IPS-20b (cell line): Measurements from ENCODE around the gene KIR2DL3.
"Not testable (repeated sequence)": the region's sequence is repeated elsewhere in the genome, so short reads cannot be mapped to it uniquely, and the experiment has no call there.

Experiments
- H3K27ac ChIP-seq: one replicate; pipeline ENCODE4 v1.5.1; 2013; ENCODE audit warnings: low read length
- H3K27me3 ChIP-seq: 2 replicates; pipeline ENCODE4 v1.6.1; 2013; ENCODE audit warnings: mild to moderate bottlenecking, low read length, inconsistent platforms; ENCODE audit not compliant: insufficient read depth
- H3K36me3 ChIP-seq: 2 replicates; pipeline ENCODE4 v1.6.1; 2013; ENCODE audit warnings: low read depth, mild to moderate bottlenecking, inconsistent platforms, low read length, moderate library complexity; ENCODE audit not compliant: insufficient read depth
- H3K4me1 ChIP-seq: 2 replicates; pipeline ENCODE4 v1.6.1; 2013; ENCODE audit warnings: mild to moderate bottlenecking, control low read depth, inconsistent platforms, low read length, moderate library complexity; ENCODE audit not compliant: insufficient read depth
- H3K4me3 ChIP-seq: 2 replicates; pipeline ENCODE4 v1.5.1; 2013; ENCODE audit warnings: mild to moderate bottlenecking, low read length, inconsistent platforms
- H3K9ac ChIP-seq: 2 replicates; pipeline ENCODE4 v1.6.1; 2013; ENCODE audit warnings: low read depth, mild to moderate bottlenecking, inconsistent platforms, low read length, moderate library complexity
- H3K9me3 ChIP-seq: 2 replicates; pipeline ENCODE4 v1.6.1; 2013; ENCODE audit warnings: mild to moderate bottlenecking, low read depth, low read length, inconsistent platforms; ENCODE audit not compliant: insufficient read depth

The KIR2DL3 gene

DNA sequence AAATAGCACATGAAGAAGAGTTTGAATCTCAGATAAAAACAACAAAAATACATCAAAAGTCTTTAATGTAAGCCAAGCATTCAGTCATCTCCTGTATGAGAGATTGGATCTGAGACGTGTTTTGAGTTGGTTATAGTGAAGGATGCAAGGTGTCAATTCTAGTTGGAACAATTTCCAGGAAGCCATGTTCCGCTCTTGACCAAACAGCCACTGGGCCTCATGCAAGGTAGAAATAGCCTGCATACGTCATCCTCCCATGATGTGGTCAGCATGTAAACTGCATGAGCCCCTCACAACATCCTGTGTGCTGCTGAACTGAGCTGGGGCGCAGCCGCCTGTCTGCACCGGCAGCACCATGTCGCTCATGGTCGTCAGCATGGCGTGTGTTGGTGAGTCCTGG is 14.2 kb upstream of the KIR2DL3 start, which contains the start of gene KIR3DL3:
Gene KIR3DL3, plus strand, starts transcription at position 301 of the 400 bp plus-strand sequence. Its CDS starts 55 bp downstream, at position 356.
- Histone ChIP-seq H3K4me3 (no peak within 1 kb of the TSS), H3K9ac (no peak within 1 kb of the TSS), H3K4me1 (no peaks in the 10 kb centered on the region), H3K36me3 (no peaks in the 10 kb centered on the region), H3K9me3 (peaks cover 98% of the 10 kb centered on the region), H3K27ac (no peak within 1 kb of the TSS), H3K27me3 (no peaks in the 10 kb centered on the region)

DNA sequence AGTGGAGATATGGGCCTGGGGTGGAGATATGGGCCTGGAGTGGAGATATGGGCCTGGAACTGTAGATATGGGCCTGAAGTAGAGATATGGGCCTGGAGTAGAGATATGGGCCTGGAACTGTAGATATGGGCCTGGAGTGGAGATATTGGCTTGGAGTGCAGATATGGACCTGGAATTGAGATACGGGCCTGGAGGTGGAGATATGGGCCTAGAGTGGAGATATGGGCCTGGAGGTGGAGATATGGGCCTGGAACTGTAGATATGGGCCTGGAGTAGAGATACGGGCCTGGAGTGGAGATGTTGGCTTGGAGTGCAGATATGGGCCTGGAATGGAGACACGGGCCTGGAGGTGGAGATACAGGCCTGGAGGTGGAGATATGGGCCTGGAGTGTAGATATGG is 13.7 kb upstream of the KIR2DL3 start:
- H3K27ac ChIP-seq: no peak overlapping the region
- H3K27me3 ChIP-seq: no peaks in the 10 kb centered on the region
- H3K9me3 ChIP-seq: peaks cover 98% of the 10 kb centered on the region
- no peak overlapping the region for H3K4me3 ChIP-seq
- no peak overlapping the region for H3K9ac ChIP-seq
- H3K4me1 ChIP-seq: no peaks in the 10 kb centered on the region
- H3K36me3 ChIP-seq: no peaks in the 10 kb centered on the region

DNA sequence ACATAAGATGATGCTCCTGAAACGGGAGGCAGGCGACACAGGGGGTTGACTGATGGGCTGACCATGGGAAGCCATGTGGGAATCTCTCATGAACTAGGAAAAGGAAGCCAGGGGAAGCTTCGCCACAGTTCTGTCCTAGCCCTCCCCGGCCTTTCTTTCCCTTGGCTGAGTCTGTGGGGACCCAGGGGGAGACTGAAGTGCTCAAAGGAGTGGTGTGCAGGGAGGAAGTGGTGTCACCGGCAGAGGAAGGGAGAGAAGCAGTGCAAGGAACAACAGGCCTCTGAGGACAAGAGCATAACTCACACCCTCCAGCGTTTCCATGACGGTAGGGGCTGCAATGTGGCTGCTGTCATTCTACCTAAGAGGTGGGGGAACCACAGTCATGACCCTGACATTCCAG is 13.0 kb upstream of the KIR2DL3 start:
- no peak overlapping the region for H3K27ac ChIP-seq
- H3K4me3 ChIP-seq: no peak overlapping the region
- H3K36me3 ChIP-seq: no peaks in the 10 kb centered on the region
- no peak overlapping the region for H3K9ac ChIP-seq
- H3K9me3 ChIP-seq: peaks cover 93% of the 10 kb centered on the region
- no peaks in the 10 kb centered on the region for H3K27me3 ChIP-seq
- H3K4me1 ChIP-seq: no peaks in the 10 kb centered on the region

DNA sequence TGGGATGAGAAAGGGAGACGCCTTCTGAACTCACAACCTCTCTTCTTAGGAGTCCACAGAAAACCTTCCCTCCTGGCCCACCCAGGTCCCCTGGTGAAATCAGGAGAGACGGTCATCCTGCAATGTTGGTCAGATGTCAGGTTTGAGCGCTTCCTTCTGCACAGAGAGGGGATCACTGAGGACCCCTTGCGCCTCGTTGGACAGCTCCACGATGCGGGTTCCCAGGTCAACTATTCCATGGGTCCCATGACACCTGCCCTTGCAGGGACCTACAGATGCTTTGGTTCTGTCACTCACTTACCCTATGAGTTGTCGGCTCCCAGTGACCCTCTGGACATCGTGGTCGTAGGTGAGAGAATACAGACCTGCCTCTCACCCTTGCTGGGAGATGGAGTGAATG is 10.8 kb upstream of the KIR2DL3 start:
- H3K9ac ChIP-seq: no peak overlapping the region
- H3K9me3 ChIP-seq: peaks cover 93% of the 10 kb centered on the region
- H3K36me3 ChIP-seq: no peaks in the 10 kb centered on the region
- H3K27ac ChIP-seq: no peak overlapping the region
- H3K4me1 ChIP-seq: no peaks in the 10 kb centered on the region
- no peaks in the 10 kb centered on the region for H3K27me3 ChIP-seq
- H3K4me3 ChIP-seq: no peak overlapping the region

DNA sequence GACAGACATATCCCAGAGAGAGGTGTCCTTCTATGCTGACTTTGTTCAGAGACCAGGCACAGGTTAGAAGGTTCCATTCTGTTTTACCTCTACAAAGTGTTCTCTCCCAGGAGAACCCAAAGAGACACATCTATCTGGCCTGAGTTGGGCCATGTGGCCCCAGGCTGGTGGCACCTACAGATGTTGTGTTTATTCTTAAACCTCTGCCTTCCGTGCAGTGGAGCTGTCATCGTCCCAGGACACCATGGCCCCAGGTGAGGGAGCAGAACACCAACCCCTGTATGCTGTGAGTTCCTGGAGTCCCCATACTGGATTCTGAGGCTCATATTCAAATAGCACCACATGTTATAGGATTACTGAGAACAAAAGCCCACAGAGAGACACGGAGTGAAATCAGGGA is 10.1 kb upstream of the KIR2DL3 start:
- Histone ChIP-seq H3K27me3 (no peaks in the 10 kb centered on the region), H3K36me3 (no peaks in the 10 kb centered on the region), H3K9me3 (peaks cover 91% of the 10 kb centered on the region), H3K9ac (no peak overlapping the region), H3K4me1 (no peaks in the 10 kb centered on the region), H3K27ac (no peak overlapping the region), H3K4me3 (no peak overlapping the region)

DNA sequence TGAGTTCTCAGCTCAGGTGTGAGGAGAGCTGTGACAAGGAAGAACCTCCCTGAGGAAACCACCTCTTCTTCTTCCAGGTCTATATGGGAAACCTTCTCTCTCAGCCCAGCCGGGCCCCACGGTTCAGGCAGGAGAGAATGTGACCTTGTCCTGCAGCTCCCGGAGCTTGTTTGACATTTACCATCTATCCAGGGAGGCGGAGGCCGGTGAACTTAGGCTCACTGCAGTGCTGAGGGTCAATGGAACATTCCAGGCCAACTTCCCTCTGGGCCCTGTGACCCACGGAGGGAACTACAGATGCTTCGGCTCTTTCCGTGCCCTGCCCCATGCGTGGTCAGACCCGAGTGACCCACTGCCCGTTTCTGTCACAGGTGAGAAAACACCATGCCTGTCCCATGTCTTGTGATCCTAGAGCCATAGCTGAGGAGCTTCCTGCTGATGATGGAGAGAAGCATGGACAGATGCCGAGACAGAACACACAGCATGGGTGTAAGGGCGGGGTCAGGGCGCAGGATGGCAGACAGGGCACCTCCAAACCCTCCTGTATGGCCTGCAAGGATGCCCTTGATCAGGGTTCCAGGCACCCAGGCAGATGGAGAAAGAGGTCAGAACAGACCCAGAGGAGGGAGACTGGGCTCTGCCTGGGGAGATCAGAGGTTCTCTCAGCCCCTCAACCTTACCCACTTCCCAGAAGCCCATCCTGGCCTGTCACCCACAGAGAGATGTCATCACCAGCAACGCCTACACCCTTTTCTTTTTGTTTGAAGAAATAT is 8.7 kb upstream of the KIR2DL3 start:
- H3K27ac ChIP-seq: no peak overlapping the region
- peaks cover 90% of the 10 kb centered on the region for H3K9me3 ChIP-seq
- no peaks in the 10 kb centered on the region for H3K4me1 ChIP-seq
- H3K36me3 ChIP-seq: no peaks in the 10 kb centered on the region
- H3K27me3 ChIP-seq: no peaks in the 10 kb centered on the region
- no peak overlapping the region for H3K4me3 ChIP-seq
- H3K9ac ChIP-seq: no peak overlapping the region

DNA sequence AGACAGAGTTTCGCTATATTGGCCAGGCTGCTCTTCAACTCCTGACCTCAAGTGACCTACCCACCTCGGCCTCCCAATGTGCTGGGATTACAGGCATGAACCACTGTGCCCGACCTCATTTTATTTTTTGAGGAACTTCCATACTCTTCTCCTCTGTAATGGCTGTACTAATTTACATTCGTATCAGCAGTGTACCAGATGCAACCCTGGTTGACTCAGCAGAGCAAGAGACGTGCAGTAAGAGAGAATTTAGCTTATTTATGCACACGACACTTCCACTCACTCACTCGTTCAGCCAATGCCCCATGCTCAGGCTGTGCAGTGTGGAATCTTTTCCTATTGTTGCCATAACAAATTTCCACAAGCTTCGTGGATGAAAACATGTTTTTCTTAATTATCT is 7.1 kb upstream of the KIR2DL3 start:
- H3K36me3 ChIP-seq: no peaks in the 10 kb centered on the region
- no peak overlapping the region for H3K27ac ChIP-seq
- no peak overlapping the region for H3K9ac ChIP-seq
- no peak overlapping the region for H3K4me3 ChIP-seq
- H3K27me3 ChIP-seq: no peaks in the 10 kb centered on the region
- no peaks in the 10 kb centered on the region for H3K4me1 ChIP-seq
- peaks cover 83% of the 10 kb centered on the region for H3K9me3 ChIP-seq

DNA sequence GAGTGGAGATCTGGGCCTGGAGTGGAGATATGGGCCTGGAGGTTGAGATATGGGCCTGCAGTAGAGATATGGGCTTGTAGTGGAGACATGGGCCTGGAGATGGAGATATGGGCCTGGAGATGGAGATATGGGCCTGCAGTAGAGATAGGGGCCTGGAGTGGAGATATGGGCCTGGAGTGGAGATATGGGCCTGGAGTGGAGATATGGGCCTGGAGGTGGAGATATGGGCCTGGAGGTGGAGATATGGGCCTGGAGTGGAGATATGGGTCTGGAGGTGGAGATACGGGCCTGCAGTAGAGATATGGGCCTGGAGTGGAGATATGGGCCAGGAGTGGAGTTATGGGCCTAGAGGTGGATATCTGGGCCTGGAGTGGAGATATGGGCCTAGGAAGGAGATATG is 402 bp downstream of the KIR2DL3 start:
- Histone ChIP-seq H3K4me3 (no peak overlapping the region), H3K9me3 (peaks cover 63% of the 10 kb centered on the region)

DNA sequence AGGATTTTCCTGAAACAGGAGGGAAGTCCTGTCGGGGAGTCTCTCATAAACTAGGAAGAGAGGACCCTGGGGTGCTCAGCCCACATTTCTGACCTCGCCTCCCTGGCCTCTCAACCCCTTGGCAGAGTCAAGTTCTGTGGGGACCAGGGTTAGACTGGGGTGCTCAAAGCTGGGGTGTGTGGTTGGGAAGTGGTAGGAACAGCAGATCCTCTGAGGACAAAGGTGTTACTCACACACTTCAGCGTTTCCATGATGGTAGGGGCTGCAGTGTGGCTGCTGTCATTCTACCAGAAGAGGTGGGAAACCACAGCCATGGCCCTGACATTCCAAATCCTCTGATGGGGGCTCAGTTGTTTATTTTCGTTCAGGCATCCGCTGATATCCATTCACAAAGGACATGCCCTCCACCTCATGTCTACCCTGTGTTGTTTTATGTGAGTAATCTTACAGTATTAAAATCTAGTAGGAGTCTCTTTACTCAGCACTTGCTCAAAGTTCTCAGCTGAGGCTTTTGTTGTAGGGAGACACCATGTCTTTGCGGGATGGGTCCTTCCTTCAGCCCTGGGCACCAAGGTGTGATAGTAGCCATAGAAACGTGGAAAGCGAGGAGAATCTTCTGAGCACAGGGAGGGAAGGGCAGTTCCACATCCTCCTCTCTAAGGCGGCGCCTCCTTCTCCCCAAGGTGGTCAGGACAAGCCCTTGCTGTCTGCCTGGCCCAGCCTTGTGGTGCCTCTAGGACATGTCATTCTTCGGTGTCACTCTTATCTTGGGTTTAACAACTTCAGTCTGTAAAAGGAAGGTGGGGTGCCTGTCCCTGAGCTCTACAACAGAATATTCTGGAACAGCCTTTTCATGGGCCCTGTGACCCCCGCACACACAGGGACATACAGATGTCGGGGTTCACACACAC is 1.5 kb downstream of the KIR2DL3 start:
- Histone ChIP-seq H3K4me1 (no peaks in the 10 kb centered on the region), H3K9ac (no peak overlapping the region), H3K4me3 (no peak overlapping the region), H3K27ac (no peak overlapping the region), H3K36me3 (no peaks in the 10 kb centered on the region), H3K9me3 (peaks cover 54% of the 10 kb centered on the region), H3K27me3 (no peaks in the 10 kb centered on the region)

More for the DNA sequence above, 402 bp downstream of the KIR2DL3 start:
- Histone ChIP-seq H3K27me3 (no peaks in the 10 kb centered on the region), H3K27ac (no peak overlapping the region), H3K4me1 (no peaks in the 10 kb centered on the region), H3K9ac (no peak overlapping the region), H3K36me3 (no peaks in the 10 kb centered on the region)

DNA sequence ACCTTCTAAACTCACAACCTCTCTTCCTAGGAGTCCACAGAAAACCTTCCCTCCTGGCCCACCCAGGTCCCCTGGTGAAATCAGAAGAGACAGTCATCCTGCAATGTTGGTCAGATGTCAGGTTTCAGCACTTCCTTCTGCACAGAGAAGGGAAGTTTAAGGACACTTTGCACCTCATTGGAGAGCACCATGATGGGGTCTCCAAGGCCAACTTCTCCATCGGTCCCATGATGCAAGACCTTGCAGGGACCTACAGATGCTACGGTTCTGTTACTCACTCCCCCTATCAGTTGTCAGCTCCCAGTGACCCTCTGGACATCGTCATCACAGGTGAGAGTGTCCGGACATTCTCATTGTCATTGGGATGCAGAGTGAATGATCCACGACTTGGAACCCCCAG is 3.6 kb downstream of the KIR2DL3 start:
- H3K27ac ChIP-seq, H3K9ac ChIP-seq, H3K4me3 ChIP-seq, H3K4me1 ChIP-seq, H3K27me3 ChIP-seq, H3K36me3 ChIP-seq: not testable (repeated sequence)
- H3K9me3 ChIP-seq: peaks cover 50% of the 10 kb centered on the region

DNA sequence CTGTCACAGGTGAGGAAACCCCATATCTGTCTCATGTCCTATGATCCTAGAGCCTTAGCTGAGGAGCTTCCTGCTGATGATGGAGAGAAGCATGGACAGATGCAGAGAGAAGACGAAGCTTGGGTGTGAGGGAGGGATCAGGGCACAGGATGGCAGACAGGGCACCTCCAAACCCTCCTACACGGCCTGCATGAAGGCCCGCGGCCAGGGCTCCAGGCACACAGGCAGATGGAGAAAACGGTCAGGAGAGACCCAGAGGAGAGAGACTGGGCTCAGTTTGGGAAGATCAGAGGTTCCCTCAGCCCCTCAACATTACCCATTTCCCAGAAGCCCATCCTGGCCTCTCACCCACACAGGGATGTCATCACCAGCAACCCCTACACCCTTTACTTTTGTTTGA is 5.8 kb downstream of the KIR2DL3 start:
- H3K36me3 ChIP-seq, H3K27me3 ChIP-seq, H3K27ac ChIP-seq, H3K4me3 ChIP-seq, H3K9ac ChIP-seq, H3K4me1 ChIP-seq: not testable (repeated sequence)
- H3K9me3 ChIP-seq: peaks cover 36% of the 10 kb centered on the region
